GM12892 (cell line): ENCODE data around the gene SLC25A20.

Source experiments
- POLR2A ChIP-seq: IDR thresholded peaks from 2 replicates; pipeline ENCODE4 v1.6.1; 2011; ENCODE audit warnings: low read depth, low read length, control low read depth
- POLR2AphosphoS5 ChIP-seq: IDR thresholded peaks from 2 replicates; pipeline ENCODE4 v1.6.1; 2011; ENCODE audit warnings: low read depth, low read length, control low read depth
- TAF1 ChIP-seq: IDR thresholded peaks from 2 replicates; pipeline ENCODE4 v1.6.1; 2011; ENCODE audit warnings: low read depth, mild to moderate bottlenecking, control low read depth, low read length, borderline replicate concordance

DNA sequence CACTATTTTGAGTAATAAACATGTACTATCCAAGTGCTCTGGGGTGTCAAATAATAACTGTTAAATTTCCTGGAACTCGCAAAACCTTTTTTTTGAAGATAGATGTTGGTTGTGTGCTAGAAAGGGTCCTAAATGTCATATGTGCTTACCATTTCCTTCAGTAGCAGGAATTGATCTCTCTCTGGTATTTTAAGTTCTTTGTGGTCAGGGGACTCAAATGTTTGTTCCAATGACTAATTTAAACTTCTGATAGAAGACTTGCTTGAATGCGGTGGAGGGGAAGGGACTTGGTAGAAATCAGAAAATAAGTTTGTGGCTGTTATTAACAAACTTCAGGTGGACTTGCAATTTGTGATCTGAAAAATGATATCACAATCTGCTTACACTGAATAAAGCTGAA is 46.8 kb upstream of the SLC25A20 start:
- no peak for TF ChIP-seq TAF1
- no peak for TF ChIP-seq POLR2A
- no peak for TF ChIP-seq POLR2AphosphoS5
